Measurements from ENCODE around the gene SPOCK1. TPM values are rescaled to one million over a fixed set of nuclear protein-coding genes. Genes with fewer than 3 reads are reported as not detected.
A peak's percentile ranks its signal among the peaks of the same experiment; 100 is the strongest.
"Not testable (repeated sequence)": the region's sequence is repeated elsewhere in the genome, so short reads cannot be mapped to it uniquely, and the experiment has no call there.

Gene SPOCK1
- total RNA-seq, 1 experiment from 2014 or later, result 0.27 TPM

DNA sequence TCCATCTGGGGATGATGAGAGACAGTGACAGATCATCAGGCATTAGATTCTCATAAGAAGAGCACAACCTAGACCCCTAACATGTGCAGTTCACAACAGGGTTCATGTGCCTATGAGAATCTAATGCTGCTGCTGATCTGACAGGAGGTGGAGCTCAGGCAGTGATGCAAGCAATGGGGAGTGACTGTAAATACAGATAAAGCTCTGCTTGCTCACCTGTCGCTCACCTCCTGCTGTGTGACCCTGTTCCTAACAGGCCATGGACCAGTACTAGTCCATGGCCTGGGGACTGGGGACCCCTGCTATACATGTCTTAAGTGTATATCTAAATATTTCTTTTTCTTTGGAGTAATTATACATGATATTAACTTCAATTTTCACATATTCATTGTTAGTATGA lies 265.8 kb downstream of the SPOCK1 start:
- H3K4me1 ChIP-seq (ENCODE audit: control insufficient read depth in 1 of 2, insufficient read depth in 2 of 2, low read length in 2 of 2), result peaks cover 0 to 29% of the 10 kb centered on the region in 2 experiments; a peak in 3 of 4 replicates
- intact Hi-C loops (cut with micrococcal nuclease); POLR2A ChIA-PET; H4K20me1 ChIP-seq (ENCODE audit: insufficient read depth); H3K4me3 ChIP-seq (replicated peaks in 1 of 2; ENCODE audit: low read depth in 1 of 2, low read length in 2 of 2); CTCF ChIA-PET; RAD21 ChIA-PET (ENCODE audit: low non-redundant PET in 1 of 2, low total read pairs in 2 of 2, uncharacterized antibody in 2 of 2, unreplicated experiment in 2 of 2); H3K9me2 ChIP-seq (ENCODE audit: insufficient read depth); H3K27me3 ChIP-seq (ENCODE audit: insufficient read depth, low read length); BruUV-seq (replicated peaks); H3K9me3 ChIP-seq (ENCODE audit: control insufficient read depth in 1 of 2, insufficient read depth in 1 of 2, low read depth in 1 of 2, low read length in 2 of 2); H3K4me2 ChIP-seq (ENCODE audit: low read length); ATAC-seq; H2AFZ ChIP-seq (ENCODE audit: low read depth, low read length, poor library complexity, severe bottlenecking); H3K27ac ChIP-seq (ENCODE audit: low read depth, low read length); H3K79me2 ChIP-seq (ENCODE audit: insufficient read depth, low read length); H3K36me3 ChIP-seq (ENCODE audit: control insufficient read depth in 1 of 2, insufficient read depth in 2 of 2, low read length in 2 of 2); H3K9ac ChIP-seq (ENCODE audit: low read length); DNase-seq (ENCODE audit: low read depth, low spot score): not testable (repeated sequence)

DNA sequence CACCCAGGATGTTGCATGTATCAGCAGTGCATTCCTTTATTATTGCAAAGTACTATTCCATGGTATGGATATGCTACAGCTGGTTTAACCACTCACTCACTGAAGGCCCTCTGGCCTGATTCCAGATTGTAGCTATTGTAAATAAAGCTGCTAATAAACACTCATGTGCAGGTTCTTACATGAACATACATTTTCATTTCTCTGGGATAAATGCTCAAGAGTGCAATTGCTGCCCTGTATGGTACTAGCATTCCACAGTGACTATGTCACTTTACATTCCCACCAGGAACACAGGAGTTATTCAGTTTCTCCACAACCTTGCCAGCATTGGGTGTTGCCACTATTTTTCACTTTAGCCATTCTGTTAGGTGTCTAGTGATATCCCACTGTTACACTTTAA lies 267.6 kb downstream of the SPOCK1 start:
- H3K27me3 ChIP-seq (ENCODE audit: insufficient read depth, low read length), result peaks cover 7% of the 10 kb centered on the region; the same call in 1 of the 2 replicates
- BruUV-seq (replicated peaks), result no TSS peak
- no peaks in the 10 kb centered on the region for H3K36me3 ChIP-seq (ENCODE audit: control insufficient read depth in 1 of 2, insufficient read depth in 2 of 2, low read length in 2 of 2)
- DNase-seq (ENCODE audit: low read depth, low spot score) (no peak), ATAC-seq (no peak)
- no peak overlapping the region for H3K27ac ChIP-seq (ENCODE audit: low read depth, low read length)
- ChIA-PET POLR2A (no interaction called here), RAD21 (ENCODE audit: low non-redundant PET in 1 of 2, low total read pairs in 2 of 2, uncharacterized antibody in 2 of 2, unreplicated experiment in 2 of 2) (no interaction called here), CTCF (no interaction called here)
- H3K79me2 ChIP-seq (ENCODE audit: insufficient read depth, low read length), result no peaks in the 10 kb centered on the region
- H2AFZ ChIP-seq (ENCODE audit: low read depth, low read length, poor library complexity, severe bottlenecking), result no peak overlapping the region
- H3K9me2 ChIP-seq (ENCODE audit: insufficient read depth), result no peaks in the 10 kb centered on the region
- no peak for TF ChIP-seq ZNF274 (IDR thresholded peaks at IDR 0.05; ENCODE audit: low read depth, low read length)
- no peak for TF ChIP-seq SRF (IDR thresholded peaks at IDR 0.05; ENCODE audit: low read depth)
- peak overlapping the region; percentile 8; the same call in 1 of the 2 replicates for H3K4me2 ChIP-seq (ENCODE audit: low read length)
- peaks cover 0 to 29% of the 10 kb centered on the region in 2 experiments; a peak in 3 of 4 replicates for H3K4me1 ChIP-seq (ENCODE audit: control insufficient read depth in 1 of 2, insufficient read depth in 2 of 2, low read length in 2 of 2)
- H3K4me3 ChIP-seq (replicated peaks in 1 of 2; ENCODE audit: low read depth in 1 of 2, low read length in 2 of 2), result no peak overlapping the region
- H3K9ac ChIP-seq (ENCODE audit: low read length), result no peak overlapping the region
- no peaks in the 10 kb centered on the region for H3K9me3 ChIP-seq (ENCODE audit: control insufficient read depth in 1 of 2, insufficient read depth in 1 of 2, low read depth in 1 of 2, low read length in 2 of 2)
- no peaks in the 10 kb centered on the region for H4K20me1 ChIP-seq (ENCODE audit: insufficient read depth)
- intact Hi-C loops (cut with micrococcal nuclease), result no loop called here

DNA sequence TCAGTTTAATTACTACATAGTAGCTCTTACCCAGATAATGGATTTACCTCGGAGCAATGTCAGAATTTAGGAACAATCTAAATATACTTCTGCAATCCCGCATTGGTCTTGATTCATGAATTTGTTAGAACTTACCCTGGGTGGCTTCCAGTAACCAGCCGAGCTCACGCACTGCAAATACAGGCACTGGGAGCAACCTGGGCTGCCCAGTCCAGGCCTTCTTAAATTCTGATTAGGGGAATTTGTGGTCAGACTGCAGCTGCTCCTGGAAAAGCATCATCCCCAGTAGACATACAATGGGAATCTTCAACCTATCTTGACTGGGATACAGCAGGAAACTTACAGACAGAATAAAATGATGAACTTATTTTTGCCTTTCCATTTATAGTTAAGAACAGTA lies 270.3 kb downstream of the SPOCK1 start:
- intact Hi-C loops (cut with micrococcal nuclease), result no loop called here
- H3K79me2 ChIP-seq (ENCODE audit: insufficient read depth, low read length), result no peaks in the 10 kb centered on the region
- ChIA-PET POLR2A (no interaction called here), CTCF (no interaction called here), RAD21 (ENCODE audit: low non-redundant PET in 1 of 2, low total read pairs in 2 of 2, uncharacterized antibody in 2 of 2, unreplicated experiment in 2 of 2) (no interaction called here)
- no peak overlapping the region for H3K27ac ChIP-seq (ENCODE audit: low read depth, low read length)
- no TSS peak for BruUV-seq (replicated peaks)
- DNase-seq (ENCODE audit: low read depth, low spot score), result no peak
- no peak overlapping the region for H2AFZ ChIP-seq (ENCODE audit: low read depth, low read length, poor library complexity, severe bottlenecking)
- no peak overlapping the region for H3K4me2 ChIP-seq (ENCODE audit: low read length)
- H3K4me3 ChIP-seq (replicated peaks in 1 of 2; ENCODE audit: low read depth in 1 of 2, low read length in 2 of 2), result no peak overlapping the region
- ATAC-seq, result no peak
- no peaks in the 10 kb centered on the region for H3K36me3 ChIP-seq (ENCODE audit: control insufficient read depth in 1 of 2, insufficient read depth in 2 of 2, low read length in 2 of 2)
- H3K9ac ChIP-seq (ENCODE audit: low read length), result no peak overlapping the region
- H3K4me1 ChIP-seq (ENCODE audit: control insufficient read depth in 1 of 2, insufficient read depth in 2 of 2, low read length in 2 of 2), result peaks cover 0 to 8% of the 10 kb centered on the region in 2 experiments; a peak in 2 of 4 replicates
- no peaks in the 10 kb centered on the region for H4K20me1 ChIP-seq (ENCODE audit: insufficient read depth)
- H3K9me2 ChIP-seq (ENCODE audit: insufficient read depth), result no peaks in the 10 kb centered on the region
- no peaks in the 10 kb centered on the region for H3K9me3 ChIP-seq (ENCODE audit: control insufficient read depth in 1 of 2, insufficient read depth in 1 of 2, low read depth in 1 of 2, low read length in 2 of 2)
- H3K27me3 ChIP-seq (ENCODE audit: insufficient read depth, low read length), result peaks cover 17% of the 10 kb centered on the region; the same call in 1 of the 2 replicates
- TF ChIP-seq, protein P1, sequence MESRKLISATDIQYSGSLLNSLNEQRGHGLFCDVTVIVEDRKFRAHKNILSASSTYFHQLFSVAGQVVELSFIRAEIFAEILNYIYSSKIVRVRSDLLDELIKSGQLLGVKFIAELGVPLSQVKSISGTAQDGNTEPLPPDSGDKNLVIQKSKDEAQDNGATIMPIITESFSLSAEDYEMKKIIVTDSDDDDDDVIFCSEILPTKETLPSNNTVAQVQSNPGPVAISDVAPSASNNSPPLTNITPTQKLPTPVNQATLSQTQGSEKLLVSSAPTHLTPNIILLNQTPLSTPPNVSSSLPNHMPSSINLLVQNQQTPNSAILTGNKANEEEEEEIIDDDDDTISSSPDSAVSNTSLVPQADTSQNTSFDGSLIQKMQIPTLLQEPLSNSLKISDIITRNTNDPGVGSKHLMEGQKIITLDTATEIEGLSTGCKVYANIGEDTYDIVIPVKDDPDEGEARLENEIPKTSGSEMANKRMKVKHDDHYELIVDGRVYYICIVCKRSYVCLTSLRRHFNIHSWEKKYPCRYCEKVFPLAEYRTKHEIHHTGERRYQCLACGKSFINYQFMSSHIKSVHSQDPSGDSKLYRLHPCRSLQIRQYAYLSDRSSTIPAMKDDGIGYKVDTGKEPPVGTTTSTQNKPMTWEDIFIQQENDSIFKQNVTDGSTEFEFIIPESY (IDR thresholded peaks at IDR 0.05; ENCODE audit: extremely low read depth, insufficient replicate concordance, low read length), result no peak
- TF ChIP-seq CEBPB (IDR thresholded peaks at IDR 0.05; ENCODE audit: low read depth) (no peak), JUND (IDR thresholded peaks at IDR 0.05) (no peak), YY1 (IDR thresholded peaks at IDR 0.05; ENCODE audit: extremely low read depth, insufficient replicate concordance, low read depth, low read length) (no peak), ZNF274 (IDR thresholded peaks at IDR 0.05; ENCODE audit: low read depth, low read length) (no peak), EZH2 (IDR thresholded peaks at IDR 0.05) (no peak)
- TF ChIP-seq, protein P2, sequence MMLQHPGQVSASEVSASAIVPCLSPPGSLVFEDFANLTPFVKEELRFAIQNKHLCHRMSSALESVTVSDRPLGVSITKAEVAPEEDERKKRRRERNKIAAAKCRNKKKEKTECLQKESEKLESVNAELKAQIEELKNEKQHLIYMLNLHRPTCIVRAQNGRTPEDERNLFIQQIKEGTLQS (IDR thresholded peaks at IDR 0.05), result no peak
- TF ChIP-seq, protein P3, sequence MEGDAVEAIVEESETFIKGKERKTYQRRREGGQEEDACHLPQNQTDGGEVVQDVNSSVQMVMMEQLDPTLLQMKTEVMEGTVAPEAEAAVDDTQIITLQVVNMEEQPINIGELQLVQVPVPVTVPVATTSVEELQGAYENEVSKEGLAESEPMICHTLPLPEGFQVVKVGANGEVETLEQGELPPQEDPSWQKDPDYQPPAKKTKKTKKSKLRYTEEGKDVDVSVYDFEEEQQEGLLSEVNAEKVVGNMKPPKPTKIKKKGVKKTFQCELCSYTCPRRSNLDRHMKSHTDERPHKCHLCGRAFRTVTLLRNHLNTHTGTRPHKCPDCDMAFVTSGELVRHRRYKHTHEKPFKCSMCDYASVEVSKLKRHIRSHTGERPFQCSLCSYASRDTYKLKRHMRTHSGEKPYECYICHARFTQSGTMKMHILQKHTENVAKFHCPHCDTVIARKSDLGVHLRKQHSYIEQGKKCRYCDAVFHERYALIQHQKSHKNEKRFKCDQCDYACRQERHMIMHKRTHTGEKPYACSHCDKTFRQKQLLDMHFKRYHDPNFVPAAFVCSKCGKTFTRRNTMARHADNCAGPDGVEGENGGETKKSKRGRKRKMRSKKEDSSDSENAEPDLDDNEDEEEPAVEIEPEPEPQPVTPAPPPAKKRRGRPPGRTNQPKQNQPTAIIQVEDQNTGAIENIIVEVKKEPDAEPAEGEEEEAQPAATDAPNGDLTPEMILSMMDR (IDR thresholded peaks at IDR 0.05 in 2 of 3, conservative IDR thresholded peaks at IDR 0.05 in 1 of 3; ENCODE audit: borderline replicate concordance in 1 of 3, insufficient read depth in 1 of 3, low read depth in 2 of 3, low read length in 2 of 3), result no peak

Measured in HCT116 (cell line).